IMR-90 (cell line): ENCODE results near the gene S100A16. TPM values are rescaled to one million over a fixed set of nuclear protein-coding genes. Genes with fewer than 3 reads are reported as not detected.
A peak's percentile ranks its signal among the peaks of the same experiment; 100 is the strongest.

ENCODE experiments used
- ATAC-seq: fragments of 200-7000 bp; cut with Tn5 transposase; 2 replicates; pipeline ENCODE4 v1.9.1; 2020; ENCODE audit warnings: low read depth, mild to moderate bottlenecking, moderate library complexity
- BruUV-seq: library from RNA; stranded (reverse); fragments of 400-500 nt; replicated peaks from 2 replicates; lab custom pipeline; 2021; lab: Mats Ljungman, UMichigan
- CTCF ChIA-PET: fragments of 300-600 bp; formaldehyde crosslinking; extraction: SDS; loops from one replicate; lab custom pipeline; 2021; ENCODE audit warnings: antibody characterized with exemption; lab: Yijun Ruan, JAX
- POLR2A ChIA-PET: fragments of 300-600 bp; sonication (Branson Sonifier 250); formaldehyde crosslinking; loops from one replicate; lab custom pipeline; 2022; ENCODE audit warnings: antibody characterized with exemption; ENCODE audit not compliant: unreplicated experiment; lab: Charles Lee
- DNase-seq: peaks from one replicate; pipeline ENCODE4 v3.0.0; 2013
- H2AFZ ChIP-seq: replicated peaks from 2 replicates; pipeline ENCODE3; 2013; ENCODE audit warnings: low read length, mild to moderate bottlenecking; ENCODE audit not compliant: poor library complexity
- H2AK5ac ChIP-seq: 2 replicates; pipeline ENCODE4 v1.6.1; 2013; ENCODE audit warnings: low read depth, low read length, inconsistent platforms
- H2AK9ac ChIP-seq: replicated peaks from 2 replicates; pipeline ENCODE3; 2013; ENCODE audit warnings: mild to moderate bottlenecking, low read depth, low read length, moderate library complexity; ENCODE audit not compliant: poor library complexity
- H2BK120ac ChIP-seq: 2 replicates; pipeline ENCODE4 v1.6.1; 2013; ENCODE audit warnings: low read depth, low read length, inconsistent platforms
- H2BK15ac ChIP-seq: 3 replicates; pipeline ENCODE4 v1.6.1; 2013; ENCODE audit warnings: low read depth, low read length, inconsistent platforms
- H2BK20ac ChIP-seq: 2 replicates; pipeline ENCODE4 v1.6.1; 2013; ENCODE audit warnings: low read depth, mild to moderate bottlenecking, inconsistent platforms, low read length, moderate library complexity
- H2BK5ac ChIP-seq: 2 replicates; pipeline ENCODE4 v1.6.1; 2013; ENCODE audit warnings: mild to moderate bottlenecking, low read depth, low read length, inconsistent platforms; ENCODE audit not compliant: poor library complexity, severe bottlenecking
- H3K14ac ChIP-seq: replicated peaks from 2 replicates; pipeline ENCODE4 v1.6.1; 2013; ENCODE audit warnings: low read depth, low read length, inconsistent platforms
- H3K18ac ChIP-seq: 2 replicates; pipeline ENCODE4 v1.6.1; 2013; ENCODE audit warnings: low read depth, low read length, control low read depth
- H3K23ac ChIP-seq: 2 replicates; pipeline ENCODE4 v1.6.1; 2013; ENCODE audit warnings: low read depth, low read length, inconsistent platforms
- H3K27ac ChIP-seq: 2 replicates; pipeline ENCODE4 v1.5.1; 2013; ENCODE audit warnings: mild to moderate bottlenecking, control low read depth, low read length; ENCODE audit not compliant: insufficient read depth
- H3K27me3 ChIP-seq: 2 replicates; pipeline ENCODE4 v1.6.1; 2013; ENCODE audit warnings: low read length; ENCODE audit not compliant: control insufficient read depth, insufficient read depth
- H3K36me3 ChIP-seq: 2 replicates; pipeline ENCODE4 v1.6.1; 2013; ENCODE audit warnings: low read length, mixed read lengths; ENCODE audit not compliant: control insufficient read depth, insufficient read depth
- H3K4ac ChIP-seq: 2 replicates; pipeline ENCODE4 v1.6.1; 2013; ENCODE audit warnings: low read depth, low read length, inconsistent platforms
- H3K4me1 ChIP-seq: 2 replicates; pipeline ENCODE4 v1.6.1; 2013; ENCODE audit warnings: low read length, mixed read lengths; ENCODE audit not compliant: control insufficient read depth, insufficient read depth
- H3K4me2 ChIP-seq: 2 replicates; pipeline ENCODE4 v1.6.1; 2013; ENCODE audit warnings: low read depth, mild to moderate bottlenecking, control low read depth, low read length, moderate library complexity
- H3K4me3 ChIP-seq: 2 replicates; pipeline ENCODE4 v1.5.1; 2013; ENCODE audit warnings: low read depth, mild to moderate bottlenecking, control low read depth, low read length, moderate library complexity; ENCODE audit not compliant: insufficient read depth
- H3K56ac ChIP-seq: 2 replicates; pipeline ENCODE4 v1.6.1; 2013; ENCODE audit warnings: low read length, inconsistent platforms; ENCODE audit not compliant: insufficient read depth; ENCODE audit errors: extremely low read depth
- H3K79me1 ChIP-seq, 2 experiments: 2 replicates each; pipeline ENCODE4 v1.6.1; 2013; ENCODE audit warnings: low read length in 2 of 2, inconsistent platforms in 1 of 2, low read depth in 1 of 2
- H3K9ac ChIP-seq: 2 replicates; pipeline ENCODE4 v1.6.1; 2013; ENCODE audit warnings: low read depth, low read length, control low read depth
- H3K9me1 ChIP-seq: 2 replicates; pipeline ENCODE4 v1.6.1; 2013; ENCODE audit warnings: low read length, inconsistent platforms; ENCODE audit not compliant: insufficient read depth
- H3K9me3 ChIP-seq: 2 replicates; pipeline ENCODE4 v1.6.1; 2013; ENCODE audit warnings: low read length; ENCODE audit not compliant: control insufficient read depth, insufficient read depth
- H4K20me1 ChIP-seq: 2 replicates; pipeline ENCODE4 v1.6.1; 2013; ENCODE audit warnings: low read length, inconsistent platforms; ENCODE audit not compliant: insufficient read depth
- H4K5ac ChIP-seq: 2 replicates; pipeline ENCODE4 v1.6.1; 2013; ENCODE audit warnings: mild to moderate bottlenecking, low read depth, low read length, control low read depth
- H4K8ac ChIP-seq, 2 experiments: 2 replicates each; pipeline ENCODE4 v1.6.1; 2013; ENCODE audit warnings: low read depth in 2 of 2, low read length in 2 of 2, control low read depth in 1 of 2, inconsistent platforms in 1 of 2
- H4K91ac ChIP-seq: 2 replicates; pipeline ENCODE4 v1.6.1; 2013; ENCODE audit warnings: low read depth, low read length, inconsistent platforms; ENCODE audit not compliant: insufficient read depth
- CEBPB ChIP-seq: IDR thresholded peaks from 2 replicates; pipeline ENCODE4 v1.6.1; 2012; ENCODE audit warnings: low read depth, low read length, improper control_type of control experiment
- CHD1 ChIP-seq: IDR thresholded peaks from 2 replicates; pipeline ENCODE4 v1.6.1; 2012; ENCODE audit warnings: low read depth, low read length, improper control_type of control experiment
- POLR2A ChIP-seq: IDR thresholded peaks from 2 replicates; pipeline ENCODE4 v1.6.1; 2012; ENCODE audit warnings: mild to moderate bottlenecking, low read depth, low read length
- RAD21 ChIP-seq: IDR thresholded peaks from 2 replicates; pipeline ENCODE4 v1.6.1; 2012; ENCODE audit warnings: low read length, improper control_type of control experiment
- WGBS, 2 experiments: methylation state at CpG; one replicate each; pipeline versions ENCODE4 v1.1.5 to v1.1.7; 2013; ENCODE audit warnings: missing lambda C conversion rate in 2 of 2; ENCODE audit not compliant: insufficient read length in 1 of 2; ENCODE audit errors: extremely low coverage in 2 of 2; 5-methylcytosine and 5-hydroxymethylcytosine counted together
- dilution Hi-C: fragments of 300-500 bp; cut with HindIII; formaldehyde crosslinking; loops from one replicate; pipeline ENCODE4 v1.14.3; 2018; ENCODE audit warnings: low sequenced_read_pairs; ENCODE audit not compliant: unreplicated experiment
- in situ Hi-C: fragments of 300-500 bp; cut with MboI; formaldehyde crosslinking; loops from 3 replicates; pipeline ENCODE4 v1.14.3; 2019; ENCODE audit warnings: low sequenced_read_pairs, inconsistent platforms, mixed read lengths
- intact Hi-C: fragments of 100-400 bp; cut with micrococcal nuclease; formaldehyde crosslinking; loops from 2 replicates; pipeline ENCODE4 v1.10.0; 2022
- polyA plus RNA-seq, 3 experiments: library from polyadenylated mRNA; depleted of rRNA; stranded (reverse); fragments of >200 nt; gene quantifications; 2 replicates each; pipeline ENCODE4 v1.2.3, GENCODE V29; 2012; ENCODE audit warnings: low replicate concordance in 1 of 3
- total RNA-seq: library from RNA; depleted of rRNA; stranded (reverse); fragments of >200 nt; gene quantifications from 2 replicates; pipeline ENCODE4 v1.2.3, GENCODE V29; 2012

The S100A16 gene
- total and polyA plus RNA-seq, 2 of the 4 experiments (the other 2 are of a cell fraction) = 201 to 515 TPM

DNA sequence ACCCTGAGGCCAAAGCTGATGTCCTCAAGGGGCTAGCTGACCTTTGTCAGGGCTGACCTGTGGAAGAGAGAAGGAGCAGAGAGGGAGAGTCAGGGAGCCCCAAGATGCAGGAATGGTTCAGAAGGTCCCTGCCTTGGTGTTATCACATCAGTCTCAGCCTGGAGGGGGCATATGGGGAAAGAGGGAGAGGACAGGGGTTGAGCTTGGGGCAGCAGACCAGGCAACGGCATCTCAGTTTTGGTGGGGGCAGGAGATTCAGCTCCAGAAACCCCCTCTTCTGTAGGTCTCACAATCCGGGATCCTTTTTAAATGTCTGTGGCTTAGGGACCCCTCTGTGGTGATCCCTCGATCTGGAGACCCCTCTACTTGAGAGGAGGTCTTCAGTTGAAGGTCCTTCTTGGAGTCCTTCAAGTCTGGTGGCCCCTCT is 13.6 kb upstream of the S100A16 start:
- H3K4me2 ChIP-seq = peak overlapping the region; percentile 83
- H3K27me3 ChIP-seq = no peaks in the 10 kb centered on the region
- H4K91ac ChIP-seq = peak overlapping the region; percentile 97
- DNase-seq (no peak), ATAC-seq (no peak)
- no peaks in the 10 kb centered on the region for H3K9me3 ChIP-seq
- 60% methylated on average over 1 of the region's 3 CpGs; no CpG with 5 or more reads in 1 of the 2 experiments for WGBS, 2 experiments
- no TSS peak for BruUV-seq
- H2AFZ ChIP-seq = peak overlapping the region; percentile 84
- peak overlapping the region; percentile 99 for H3K14ac ChIP-seq
- ChIA-PET POLR2A (interaction anchor here (0.6 to 2.3 kb wide), 9 partner anchors 12 to 93 kb away, joined by 4 to 10 read pairs (median 5); partner anchors contain the start of genes S100A16 and S100A6), CTCF (interaction anchor here (1.1 to 2.3 kb wide), 8 partner anchors 10 to 120 kb away, joined by 3 to 18 read pairs (median 7); partner anchors contain the start of genes S100A14 and S100A16)
- peak overlapping the region; percentile 85 for H3K9ac ChIP-seq
- H3K18ac ChIP-seq = peak overlapping the region; percentile 73
- peak overlapping the region; percentile 97 for H2AK9ac ChIP-seq
- H4K8ac ChIP-seq = peak overlapping the region; percentile 87 to 89; a peak in 2 of 4 replicates
- peak overlapping the region; percentile 82; the same call in 2 of the 3 replicates for H2BK15ac ChIP-seq
- H4K5ac ChIP-seq = peak overlapping the region; percentile 28
- peak overlapping the region; percentile 99 for H2AK5ac ChIP-seq
- TF ChIP-seq RAD21 (no peak), CHD1 (no peak), CEBPB (no peak), POLR2A (no peak)
- peak overlapping the region; percentile 46 for H2BK20ac ChIP-seq
- in situ Hi-C loops = no loop called here
- H2BK120ac ChIP-seq = peak overlapping the region; percentile 83
- H3K4me3 ChIP-seq = peak overlapping the region; percentile 54
- H3K56ac ChIP-seq = peak overlapping the region; percentile 94
- peak overlapping the region; percentile 92 for H2BK5ac ChIP-seq
- peaks cover 14% of the 10 kb centered on the region for H3K4me1 ChIP-seq
- H4K20me1 ChIP-seq = no peaks in the 10 kb centered on the region
- intact Hi-C loops = loop anchor here (2.0 to 5.0 kb wide), 2 partner anchors 54 to 94 kb away; no protein-coding TSS in a partner anchor
- peaks cover 11% of the 10 kb centered on the region for H3K36me3 ChIP-seq
- H3K23ac ChIP-seq = peak overlapping the region; percentile 82
- dilution Hi-C loops = no loop called here
- H3K9me1 ChIP-seq = peaks cover 29% of the 10 kb centered on the region
- peak overlapping the region; percentile 96 for H3K4ac ChIP-seq
- peaks cover 24 to 41% of the 10 kb centered on the region in 2 experiments for H3K79me1 ChIP-seq
- H3K27ac ChIP-seq = peak overlapping the region; percentile 96
